Measurements from ENCODE around the gene MCEMP1.

GRCh38 chr19:7652061-7652641 lies 24.7 kb upstream of the MCEMP1 start:
- TF ChIP-seq SIN3A (IDR thresholded peaks at IDR 0.05; ENCODE audit: borderline replicate concordance, insufficient read depth, low read length): no peak
- no peak for TF ChIP-seq REST (IDR thresholded peaks at IDR 0.05; ENCODE audit: insufficient read depth in 1 of 2, low read depth in 2 of 2, low read length in 2 of 2)

All from PFSK-1 (cell line).